SH-SY5Y (cell line): Measurements from ENCODE around the gene CELA2B.

Experiments used
- GATA2 ChIP-seq: IDR thresholded peaks from 2 replicates; pipeline ENCODE4 v1.6.1; 2011; ENCODE audit warnings: mild to moderate bottlenecking, low read depth, low read length
- GATA3 ChIP-seq: IDR thresholded peaks from 2 replicates; pipeline ENCODE4 v1.6.1; 2011; ENCODE audit warnings: low read depth, mild to moderate bottlenecking, low read length, moderate library complexity

CELA2B gene

DNA sequence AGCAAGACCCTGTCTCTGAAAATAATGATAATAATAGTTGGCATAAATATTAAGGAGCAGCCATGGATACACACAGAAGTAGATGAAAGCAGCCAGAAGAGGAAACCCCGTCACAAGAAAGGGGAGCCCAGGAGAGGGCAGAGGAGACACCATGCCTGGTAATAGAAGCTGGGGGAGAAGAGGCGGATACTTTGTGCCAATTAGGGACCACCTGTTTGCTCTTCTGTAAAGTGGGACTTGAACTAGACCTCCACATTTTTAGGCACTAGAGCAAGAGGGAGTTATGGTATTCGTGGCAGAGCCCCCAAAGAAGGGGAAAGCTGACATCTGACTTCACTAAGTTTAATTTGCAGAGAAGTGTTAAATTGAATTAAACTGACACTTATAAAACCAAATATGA lies 12.5 kb downstream of the CELA2B start:
- TF ChIP-seq GATA3: no peak
- no peak for TF ChIP-seq GATA2

DNA sequence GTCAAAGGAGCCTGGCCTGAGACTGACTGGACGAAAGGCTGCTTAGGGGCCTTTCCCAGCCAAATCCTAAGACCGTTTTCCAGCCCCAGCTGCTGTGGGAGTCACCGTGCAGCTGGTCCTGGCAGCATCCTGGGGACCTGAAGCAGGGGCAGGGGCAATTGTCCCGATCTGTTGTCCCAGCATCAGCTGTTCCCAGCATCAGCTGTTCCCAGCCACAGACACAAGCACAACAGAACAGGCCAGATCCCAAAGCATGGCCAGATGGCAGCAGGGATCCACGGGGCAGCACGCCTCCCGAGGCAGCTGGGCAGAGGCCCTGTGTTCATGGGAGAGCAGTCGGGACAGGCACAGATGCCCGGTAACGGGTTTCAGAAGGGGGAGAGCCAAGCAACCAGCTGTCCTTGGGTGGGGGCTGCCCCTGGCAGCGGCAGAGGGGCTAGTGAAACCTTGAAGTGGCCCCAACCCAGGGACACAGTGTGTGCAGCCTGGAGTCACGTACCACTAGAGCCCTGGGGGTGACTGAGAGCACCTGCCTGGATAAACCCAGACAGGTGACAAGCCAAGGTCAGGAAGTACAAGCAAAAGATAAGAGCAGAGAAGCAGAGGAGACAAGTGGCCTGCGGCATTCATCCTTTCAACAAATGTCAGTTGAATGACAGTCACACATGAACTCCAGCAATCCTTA lies 13.3 kb downstream of the CELA2B start:
- TF ChIP-seq GATA2 (no peak), GATA3 (no peak)

DNA sequence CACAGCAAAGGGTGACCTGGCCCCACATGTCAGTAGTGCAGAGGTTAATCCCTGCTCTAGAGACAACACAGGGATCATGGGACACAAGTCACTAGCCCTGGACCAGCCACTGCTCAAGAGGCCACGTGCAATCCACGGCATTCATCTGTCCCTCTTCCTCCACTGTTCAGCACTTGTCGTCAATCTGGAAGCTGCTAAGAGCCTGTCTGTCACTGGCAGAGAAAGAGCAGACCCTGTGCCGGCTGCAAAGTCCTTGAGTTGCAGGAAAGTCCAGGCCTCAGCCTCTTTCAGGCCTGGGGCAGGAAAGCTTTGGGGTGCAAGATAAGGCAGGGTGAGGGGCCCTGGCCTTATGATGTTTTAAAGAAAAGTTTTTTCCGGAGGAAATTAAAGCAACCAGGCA lies 16.7 kb downstream of the CELA2B start:
- no peak for TF ChIP-seq GATA2
- no peak for TF ChIP-seq GATA3

DNA sequence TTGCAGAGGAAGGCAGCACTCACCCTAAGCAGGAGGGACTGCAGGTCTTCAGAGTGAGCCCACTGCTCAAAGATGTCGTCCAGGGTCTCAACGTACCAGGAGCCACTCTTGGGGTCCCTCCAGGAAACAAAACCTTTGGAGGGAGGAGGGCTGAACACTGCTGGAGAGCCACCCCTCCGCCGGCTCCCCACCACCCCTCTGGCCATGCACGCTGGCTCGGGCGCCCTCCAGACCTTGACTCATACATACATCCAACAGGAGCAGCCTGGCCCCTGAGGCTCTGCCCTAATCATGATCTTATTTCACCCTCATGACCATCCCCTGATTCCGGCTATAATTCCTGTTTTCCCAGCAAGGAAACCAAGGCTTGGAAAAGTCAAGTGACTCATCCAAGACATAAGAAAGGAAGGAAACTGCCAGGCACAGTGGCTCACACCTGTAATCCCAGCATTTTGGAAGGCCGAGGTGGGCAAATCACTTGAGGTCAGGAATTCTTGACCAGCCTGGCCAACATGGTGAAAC lies 18.0 kb downstream of the CELA2B start:
- TF ChIP-seq GATA2 (no peak), GATA3 (no peak)

DNA sequence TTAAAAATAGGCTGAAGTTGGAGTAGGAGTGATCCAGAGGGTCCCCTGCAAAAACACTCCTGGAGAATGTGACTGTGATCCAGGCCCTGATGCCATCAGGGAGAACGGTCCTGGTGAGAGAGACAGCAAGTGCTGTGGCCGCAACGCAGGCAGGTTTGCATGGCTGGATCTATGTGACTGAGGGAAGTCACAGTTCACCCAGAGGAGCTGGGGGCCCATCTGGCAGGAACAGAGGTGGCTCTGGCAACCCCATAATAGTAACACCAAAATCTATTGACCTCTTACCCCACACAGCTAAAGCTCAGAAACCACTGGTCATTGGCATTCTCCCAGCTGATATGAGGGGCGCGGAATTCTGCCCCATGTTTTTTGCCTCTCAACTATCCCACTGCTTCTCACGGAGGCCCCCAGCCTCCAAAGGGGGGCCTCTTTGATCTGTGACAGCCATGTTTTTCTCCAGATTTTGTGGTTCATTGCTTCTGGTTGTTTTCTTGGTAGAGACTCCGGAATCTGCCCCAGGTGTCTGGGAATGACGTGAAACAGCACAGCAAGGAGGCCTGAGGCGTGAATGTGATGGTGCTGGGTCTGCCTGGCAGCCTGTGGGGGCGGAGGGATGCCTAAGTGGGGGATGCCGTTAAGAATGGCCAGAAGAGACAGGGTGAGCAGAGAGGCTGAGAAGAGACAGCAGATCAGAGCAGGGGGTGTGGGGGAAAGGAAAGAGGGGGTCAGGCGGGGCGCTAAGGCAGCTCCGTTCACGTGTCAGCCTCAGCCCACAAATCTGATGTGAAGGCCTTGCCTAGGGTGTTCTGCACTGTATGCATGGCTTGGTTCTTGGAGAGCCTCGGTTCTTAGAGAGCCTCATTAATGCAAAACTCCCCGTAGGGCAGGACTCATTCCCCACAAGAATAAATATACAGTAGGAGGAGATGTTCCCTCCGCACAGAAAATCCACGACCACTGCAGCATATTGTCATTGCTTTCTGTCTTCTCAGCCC lies 24.6 kb downstream of the CELA2B start:
- no peak for TF ChIP-seq GATA2
- TF ChIP-seq GATA3: no peak

DNA sequence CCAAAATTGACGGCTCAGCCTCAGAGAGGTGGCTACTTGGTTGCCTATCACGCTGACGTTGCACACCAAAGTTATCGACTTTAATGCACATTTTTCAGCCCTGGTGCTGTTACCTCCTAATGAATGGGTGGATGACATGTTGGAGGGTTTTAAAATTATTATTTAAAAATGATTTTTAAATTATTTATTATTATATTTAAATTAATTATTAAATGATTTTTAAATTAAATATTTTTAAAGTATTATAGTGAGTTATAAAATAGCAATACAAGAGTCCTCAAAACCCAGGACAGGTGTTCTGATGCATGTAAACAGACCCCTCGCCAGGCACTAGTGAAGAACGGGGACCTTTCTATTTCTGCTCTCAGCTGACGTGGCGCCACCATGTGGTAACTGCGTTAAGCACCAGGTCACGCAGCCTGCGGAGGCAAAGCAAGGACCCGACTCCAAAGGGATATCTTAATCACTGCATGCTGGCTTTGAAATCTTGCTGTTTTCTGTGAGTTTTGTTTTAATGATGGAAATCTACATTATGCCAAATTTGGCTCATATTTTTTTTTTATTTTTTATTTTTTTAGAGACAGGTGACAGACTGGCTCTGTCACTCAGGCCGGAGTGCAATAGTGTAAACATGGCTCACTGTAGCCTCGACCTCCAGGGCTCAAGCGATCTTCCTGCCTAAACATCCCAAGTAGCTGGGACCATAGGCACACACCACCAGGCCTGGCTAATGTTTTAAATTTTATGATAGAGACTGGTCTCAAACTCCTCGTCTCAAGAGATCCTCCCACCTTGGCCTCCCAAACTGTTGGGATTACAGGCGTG lies 25.5 kb downstream of the CELA2B start:
- TF ChIP-seq GATA2: no peak

DNA sequence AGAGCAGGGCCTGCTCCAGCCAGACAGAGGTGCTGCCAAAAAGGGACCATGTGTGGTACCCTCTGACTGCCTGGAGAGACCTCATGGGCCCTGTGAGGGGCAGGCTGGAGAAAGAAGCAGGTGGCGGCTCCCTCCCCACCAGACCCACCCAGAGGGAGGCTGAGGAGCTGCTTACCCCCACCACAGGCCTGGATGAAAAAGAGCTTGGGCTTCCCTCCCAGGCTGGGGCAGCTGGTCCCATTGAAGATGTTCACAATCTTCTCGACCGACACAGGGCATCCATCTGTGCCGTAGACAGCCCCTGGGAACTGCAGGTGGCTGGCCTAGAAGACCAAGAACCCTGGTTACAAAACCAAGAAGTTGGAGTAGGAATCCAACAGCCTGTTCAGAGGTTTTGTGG lies 28.5 kb downstream of the CELA2B start:
- TF ChIP-seq GATA3: no peak
- TF ChIP-seq GATA2: no peak

DNA sequence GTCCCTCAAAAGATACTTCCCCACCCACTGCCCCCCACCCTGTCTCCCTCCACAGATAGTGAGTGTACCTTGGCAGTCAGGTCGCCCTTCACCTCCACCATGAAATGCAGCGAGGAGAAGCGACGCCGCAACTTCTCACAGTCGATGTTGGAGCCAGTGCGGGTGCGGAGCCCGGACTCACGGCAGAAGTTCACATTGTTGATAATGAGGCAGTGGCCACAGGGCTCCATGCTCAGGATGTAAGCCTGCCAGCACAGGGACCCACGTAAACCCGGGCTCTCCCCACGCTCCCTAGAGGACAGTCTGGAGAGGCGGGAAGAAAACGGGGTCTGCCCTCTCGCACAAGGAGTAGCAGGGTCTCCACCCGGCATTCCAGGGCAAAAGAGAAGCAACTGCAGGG lies 30.9 kb downstream of the CELA2B start:
- TF ChIP-seq GATA2 (no peak), GATA3 (no peak)

DNA sequence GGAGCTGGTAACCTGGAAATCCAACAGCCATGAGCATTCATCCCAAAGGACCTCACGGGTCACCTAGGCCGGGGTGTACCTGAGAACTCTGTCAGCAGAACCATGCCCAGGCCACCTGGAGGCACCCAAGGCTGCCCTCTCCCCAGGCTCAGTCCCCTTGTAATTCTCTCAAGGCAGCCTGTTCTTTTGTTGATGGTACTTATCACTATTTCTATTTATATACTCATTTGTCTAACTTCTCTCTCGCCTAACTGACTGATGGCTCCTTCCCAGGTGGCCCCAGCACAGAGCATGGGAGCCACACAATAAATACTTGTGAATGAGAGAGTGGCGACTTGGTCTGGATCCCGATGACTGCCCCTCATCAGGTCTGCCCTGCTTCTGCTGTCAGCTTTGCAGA lies 31.4 kb downstream of the CELA2B start:
- no peak for TF ChIP-seq GATA3

DNA sequence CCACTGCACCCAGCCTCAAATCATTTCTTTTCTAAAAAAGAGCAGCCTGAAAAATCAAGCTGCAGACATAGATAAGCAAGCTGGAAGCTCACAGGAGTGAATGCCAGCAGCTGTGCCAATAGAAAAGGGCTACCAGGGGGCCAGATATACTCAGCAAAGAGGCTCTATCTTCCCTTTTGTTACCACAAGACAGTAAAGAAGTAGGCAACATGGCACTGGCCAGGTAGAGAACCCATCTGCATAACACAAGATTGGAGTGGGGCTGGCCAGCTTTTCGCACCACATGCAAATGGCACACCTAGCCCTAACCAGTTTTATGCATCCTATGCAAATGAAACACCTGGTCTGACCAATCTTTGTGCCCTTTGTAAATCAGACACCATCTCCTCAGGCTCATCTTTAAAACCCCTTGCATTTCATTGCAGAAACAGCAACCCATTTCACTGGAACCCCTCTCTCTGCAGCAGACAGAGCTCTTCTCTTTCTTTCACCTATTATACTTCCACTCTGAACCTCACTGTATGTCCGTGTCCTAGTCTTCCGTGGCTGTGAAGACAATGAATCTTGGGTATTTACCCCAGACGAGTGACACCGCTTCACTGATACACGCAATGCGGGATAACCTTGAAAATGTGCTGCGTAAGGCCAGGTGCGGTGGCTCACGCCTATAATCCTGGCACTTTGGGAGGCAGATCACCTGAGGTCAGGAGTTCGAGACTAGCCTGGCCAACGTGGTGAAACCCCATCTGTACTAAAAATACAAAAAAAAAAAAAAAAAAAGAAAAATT lies 33.0 kb downstream of the CELA2B start:
- TF ChIP-seq GATA3 (no peak), GATA2 (no peak)

DNA sequence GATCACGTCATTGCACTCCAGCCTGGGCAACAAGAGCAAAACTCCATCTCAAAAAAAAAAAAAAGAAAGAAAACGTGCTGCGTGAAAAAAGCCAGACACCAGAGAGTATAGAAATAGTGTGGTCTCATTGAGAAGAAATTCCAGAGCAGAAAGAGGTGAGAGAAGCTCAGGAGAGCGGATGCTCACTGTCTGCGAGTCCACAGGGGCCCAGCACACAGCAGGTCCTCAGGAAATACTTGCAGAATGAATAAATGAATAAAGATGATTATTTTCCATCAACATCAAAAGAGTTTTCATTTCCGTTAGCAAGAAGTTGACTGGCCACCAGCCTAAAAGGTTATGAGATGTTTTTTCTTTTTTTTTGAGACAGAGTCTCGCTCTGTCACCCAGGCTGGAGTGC lies 33.7 kb downstream of the CELA2B start:
- TF ChIP-seq GATA3 (no peak), GATA2 (no peak)

DNA sequence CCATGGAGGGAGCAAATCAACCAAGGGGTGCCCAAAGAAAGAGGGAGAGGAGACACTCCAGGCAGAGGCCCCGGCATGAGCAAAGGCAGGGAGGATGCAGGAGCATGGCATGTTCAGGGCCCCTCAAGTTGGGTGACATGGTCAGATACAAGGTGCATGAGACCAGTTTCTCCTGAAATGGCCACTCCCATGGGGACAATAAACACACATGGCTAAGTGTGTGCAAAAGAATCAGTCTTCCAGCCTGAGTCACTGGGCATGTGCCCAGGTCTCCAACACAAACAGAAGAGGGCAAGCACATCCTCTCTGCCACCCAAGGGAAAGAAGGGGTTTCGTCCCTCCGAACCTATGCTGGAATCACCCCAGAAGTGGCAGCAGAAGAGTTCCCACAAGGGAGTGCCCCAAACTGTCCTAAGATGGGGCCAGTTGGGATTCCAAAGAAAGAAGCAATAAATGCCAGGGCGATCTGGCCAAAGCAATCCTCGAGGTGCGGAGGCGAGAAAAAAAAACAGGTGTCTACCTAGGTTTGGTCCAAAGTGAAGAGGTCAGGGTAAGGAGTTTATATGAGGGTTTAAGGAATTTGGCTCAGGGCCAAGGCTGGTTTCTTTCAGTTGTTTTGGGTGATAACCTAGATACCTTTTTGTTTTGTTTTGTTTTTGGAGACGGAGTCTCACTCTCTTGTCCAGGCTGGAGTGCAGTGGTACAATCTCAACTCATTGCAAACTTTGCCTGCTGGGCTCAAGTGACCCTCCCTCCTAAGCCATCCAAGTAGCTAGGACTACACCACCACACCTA lies 34.9 kb downstream of the CELA2B start:
- TF ChIP-seq GATA2 (no peak), GATA3 (no peak)

DNA sequence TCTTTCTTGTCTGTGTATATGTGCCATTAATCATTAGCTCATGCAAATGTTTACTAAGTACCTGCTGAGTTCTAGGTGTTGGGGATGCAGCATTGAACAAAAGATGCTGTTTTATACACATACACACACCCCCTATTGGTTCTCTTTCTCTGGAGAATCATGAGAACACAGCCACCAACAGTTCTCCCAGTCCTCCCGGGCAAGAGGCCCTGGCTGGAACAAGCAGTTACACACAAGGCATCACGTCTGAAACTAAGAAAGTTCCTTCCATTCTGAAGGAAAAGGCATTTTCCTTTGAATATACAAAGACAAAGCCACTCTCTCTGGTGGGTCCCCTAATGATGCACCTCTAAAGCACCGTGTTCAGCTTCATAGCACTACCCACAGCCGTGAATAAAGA lies 37.3 kb downstream of the CELA2B start:
- no peak for TF ChIP-seq GATA3
- no peak for TF ChIP-seq GATA2
